ENCODE results near the gene SHPK.

Gene SHPK

DNA sequence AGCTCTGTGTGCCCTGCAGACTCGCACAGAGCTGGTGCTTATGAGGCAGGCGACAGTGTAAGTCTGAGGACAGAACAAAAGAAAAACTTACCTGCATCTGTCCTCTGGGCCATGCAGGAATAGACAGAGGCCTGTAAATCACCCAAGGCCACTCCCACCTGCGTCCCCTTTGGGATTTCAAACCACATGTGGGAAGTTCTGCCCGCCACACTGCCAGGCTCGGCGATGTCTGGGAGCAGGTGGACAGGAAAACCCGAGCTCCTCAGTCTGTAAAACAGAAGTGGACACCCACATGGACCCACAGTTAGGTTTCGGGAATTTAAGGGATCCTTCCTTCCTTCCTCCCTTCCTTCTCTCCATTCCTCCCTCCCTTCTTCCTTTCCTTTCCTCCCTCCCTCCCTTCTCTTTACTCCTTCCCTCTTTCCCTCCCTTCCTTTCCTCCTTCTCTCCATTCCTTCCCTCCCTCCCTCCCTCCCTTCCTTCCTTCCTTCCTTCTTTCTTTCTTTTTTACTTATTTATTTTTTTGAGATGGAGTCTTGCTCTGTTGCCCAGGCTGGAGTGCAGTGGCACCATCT, 14.8 kb downstream of the SHPK start:
- H3K27me3 ChIP-seq (replicated peaks; ENCODE audit: control insufficient read depth, insufficient read depth, low read length): no peaks in the 10 kb centered on the region
- no peak overlapping the region for H3K4me3 ChIP-seq (replicated peaks; ENCODE audit: low read depth, low read length)
- TF ChIP-seq, protein P1, sequence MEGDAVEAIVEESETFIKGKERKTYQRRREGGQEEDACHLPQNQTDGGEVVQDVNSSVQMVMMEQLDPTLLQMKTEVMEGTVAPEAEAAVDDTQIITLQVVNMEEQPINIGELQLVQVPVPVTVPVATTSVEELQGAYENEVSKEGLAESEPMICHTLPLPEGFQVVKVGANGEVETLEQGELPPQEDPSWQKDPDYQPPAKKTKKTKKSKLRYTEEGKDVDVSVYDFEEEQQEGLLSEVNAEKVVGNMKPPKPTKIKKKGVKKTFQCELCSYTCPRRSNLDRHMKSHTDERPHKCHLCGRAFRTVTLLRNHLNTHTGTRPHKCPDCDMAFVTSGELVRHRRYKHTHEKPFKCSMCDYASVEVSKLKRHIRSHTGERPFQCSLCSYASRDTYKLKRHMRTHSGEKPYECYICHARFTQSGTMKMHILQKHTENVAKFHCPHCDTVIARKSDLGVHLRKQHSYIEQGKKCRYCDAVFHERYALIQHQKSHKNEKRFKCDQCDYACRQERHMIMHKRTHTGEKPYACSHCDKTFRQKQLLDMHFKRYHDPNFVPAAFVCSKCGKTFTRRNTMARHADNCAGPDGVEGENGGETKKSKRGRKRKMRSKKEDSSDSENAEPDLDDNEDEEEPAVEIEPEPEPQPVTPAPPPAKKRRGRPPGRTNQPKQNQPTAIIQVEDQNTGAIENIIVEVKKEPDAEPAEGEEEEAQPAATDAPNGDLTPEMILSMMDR (IDR thresholded peaks at IDR 0.05; ENCODE audit: insufficient read depth, low read length, poor library complexity, severe bottlenecking): no peak
- peaks cover 25% of the 10 kb centered on the region for H3K36me3 ChIP-seq (ENCODE audit: control insufficient read depth, insufficient read depth, low read length)
- DNase-seq (ENCODE audit: extremely low read depth, insufficient read length): no peak

DNA sequence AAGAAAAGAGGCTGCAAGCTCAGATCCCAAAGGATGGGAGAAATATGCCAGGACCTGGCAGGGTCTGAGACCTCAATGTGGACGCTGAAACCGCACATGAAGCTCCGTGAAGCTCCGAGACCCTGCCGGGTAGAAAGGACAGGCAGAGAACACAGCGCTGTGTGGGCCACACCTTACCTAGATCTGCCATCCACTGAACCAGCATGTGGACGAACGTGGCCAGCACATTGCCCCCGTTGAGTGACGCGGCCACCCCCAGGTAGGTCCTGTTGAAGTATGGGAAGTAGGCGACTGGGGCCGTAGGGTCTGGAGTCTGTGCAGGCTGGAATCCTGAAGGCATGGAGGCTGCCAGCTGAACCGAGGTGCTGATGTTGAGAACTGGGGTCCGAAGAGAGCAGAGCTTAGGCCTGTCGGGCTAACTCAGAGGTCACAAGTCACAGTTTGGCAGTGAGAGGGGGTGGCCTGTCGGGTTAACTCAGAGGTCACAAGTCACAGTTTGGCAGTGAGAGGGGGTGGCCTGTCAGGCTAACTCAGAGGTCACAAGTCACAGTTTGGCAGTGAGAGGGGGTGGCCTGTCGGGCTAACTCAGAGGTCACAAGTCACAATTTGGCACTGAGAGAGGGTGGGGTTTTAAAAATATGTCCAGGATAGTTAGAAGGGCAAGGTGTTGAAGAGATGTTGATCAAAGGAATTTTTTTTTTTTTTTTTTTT, 20.7 kb downstream of the SHPK start:
- Histone ChIP-seq H3K36me3 (ENCODE audit: control insufficient read depth, insufficient read depth, low read length) (peaks cover 19% of the 10 kb centered on the region), H3K27me3 (replicated peaks; ENCODE audit: control insufficient read depth, insufficient read depth, low read length) (no peaks in the 10 kb centered on the region), H3K4me3 (replicated peaks; ENCODE audit: low read depth, low read length) (no peak overlapping the region)
- DNase-seq (ENCODE audit: extremely low read depth, insufficient read length): no peak
- TF ChIP-seq, protein P1 (IDR thresholded peaks at IDR 0.05; ENCODE audit: insufficient read depth, low read length, poor library complexity, severe bottlenecking): no peak

DNA sequence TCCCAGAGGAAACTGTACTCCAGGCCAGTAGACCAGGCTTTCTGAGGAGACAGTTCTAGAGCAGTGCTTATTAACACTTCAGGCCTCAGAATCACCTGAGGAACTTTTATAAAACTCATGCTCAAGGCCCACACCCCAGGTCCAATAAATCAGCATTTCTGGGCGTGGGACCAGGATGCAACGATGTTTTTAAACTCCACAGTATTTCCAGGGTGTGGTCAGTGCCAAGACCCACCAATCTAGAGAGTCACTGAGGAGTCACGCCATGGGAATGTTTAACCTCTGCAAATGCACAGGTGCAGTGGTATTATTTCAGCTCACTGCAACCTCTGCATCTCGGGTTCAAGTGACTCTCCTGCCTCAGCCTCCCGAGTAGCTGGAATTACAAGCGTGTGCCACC, 22.9 kb downstream of the SHPK start:
- no peak for DNase-seq (ENCODE audit: extremely low read depth, insufficient read length)
- no peak overlapping the region for H3K4me3 ChIP-seq (replicated peaks; ENCODE audit: low read depth, low read length)
- no peaks in the 10 kb centered on the region for H3K27me3 ChIP-seq (replicated peaks; ENCODE audit: control insufficient read depth, insufficient read depth, low read length)
- H3K36me3 ChIP-seq (ENCODE audit: control insufficient read depth, insufficient read depth, low read length): peaks cover 29% of the 10 kb centered on the region
- TF ChIP-seq, protein P1 (IDR thresholded peaks at IDR 0.05; ENCODE audit: insufficient read depth, low read length, poor library complexity, severe bottlenecking): no peak

DNA sequence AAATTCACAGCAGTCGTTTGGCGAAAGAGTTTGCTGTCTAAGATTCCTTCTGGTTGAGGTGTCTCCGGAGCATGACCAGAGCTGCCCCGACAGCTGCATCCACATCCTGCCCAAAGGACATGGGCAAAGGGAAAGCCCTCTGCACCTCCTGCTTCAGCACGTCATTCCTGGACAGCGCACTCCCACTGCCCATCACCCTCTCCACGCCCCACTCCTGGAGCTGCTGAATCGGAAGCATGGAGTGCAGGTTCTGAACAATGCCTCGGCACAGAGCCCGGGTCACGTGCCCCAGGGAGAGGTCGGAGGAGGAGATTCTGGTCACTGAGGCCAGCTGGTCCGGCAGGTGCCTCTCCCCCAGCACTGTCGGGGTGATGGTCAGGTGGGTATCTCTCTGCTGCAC, 25.5 kb downstream of the SHPK start:
- Histone ChIP-seq H3K27me3 (replicated peaks; ENCODE audit: control insufficient read depth, insufficient read depth, low read length) (no peaks in the 10 kb centered on the region), H3K36me3 (ENCODE audit: control insufficient read depth, insufficient read depth, low read length) (peaks cover 27% of the 10 kb centered on the region)

DNA sequence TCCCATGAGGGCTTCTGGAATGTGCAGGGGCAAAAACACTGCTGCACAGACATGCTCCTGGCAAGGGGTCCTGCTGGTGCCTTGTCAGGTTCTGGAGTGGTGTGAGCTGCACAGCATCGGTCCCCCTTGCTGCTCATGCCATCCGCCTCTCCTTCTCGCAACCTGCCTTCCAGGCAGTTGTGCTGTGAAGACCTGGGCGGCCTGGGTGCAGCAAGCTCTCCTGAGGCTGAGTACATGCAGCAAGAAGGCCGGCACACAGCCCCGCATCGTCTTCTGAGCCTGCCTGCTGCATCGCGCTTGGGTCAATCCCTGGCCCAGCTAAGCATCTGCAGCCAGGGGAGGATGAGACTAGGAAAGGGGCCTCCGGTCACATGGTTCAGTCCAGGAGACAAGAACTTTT, 26.4 kb downstream of the SHPK start:
- DNase-seq (ENCODE audit: extremely low read depth, insufficient read length): no peak
- peaks cover 22% of the 10 kb centered on the region for H3K36me3 ChIP-seq (ENCODE audit: control insufficient read depth, insufficient read depth, low read length)
- H3K27me3 ChIP-seq (replicated peaks; ENCODE audit: control insufficient read depth, insufficient read depth, low read length): no peaks in the 10 kb centered on the region
- TF ChIP-seq, protein P1 (IDR thresholded peaks at IDR 0.05; ENCODE audit: insufficient read depth, low read length, poor library complexity, severe bottlenecking): no peak
- no peak overlapping the region for H3K4me3 ChIP-seq (replicated peaks; ENCODE audit: low read depth, low read length)

More for the DNA sequence above, 25.5 kb downstream of the SHPK start:
- no peak overlapping the region for H3K4me3 ChIP-seq (replicated peaks; ENCODE audit: low read depth, low read length)
- TF ChIP-seq, protein P1 (IDR thresholded peaks at IDR 0.05; ENCODE audit: insufficient read depth, low read length, poor library complexity, severe bottlenecking): no peak
- no peak for DNase-seq (ENCODE audit: extremely low read depth, insufficient read length)
